HG03442 (cell line): ENCODE measurements around the gene CRIM1.

Source experiments
- ATAC-seq: cut with Tn5 transposase; IDR thresholded peaks from one replicate; pipeline ENCODE4 v1.9.1; 2021; ENCODE audit warnings: mild to moderate bottlenecking, moderate library complexity; ENCODE audit not compliant: unreplicated experiment

The CRIM1 gene

DNA sequence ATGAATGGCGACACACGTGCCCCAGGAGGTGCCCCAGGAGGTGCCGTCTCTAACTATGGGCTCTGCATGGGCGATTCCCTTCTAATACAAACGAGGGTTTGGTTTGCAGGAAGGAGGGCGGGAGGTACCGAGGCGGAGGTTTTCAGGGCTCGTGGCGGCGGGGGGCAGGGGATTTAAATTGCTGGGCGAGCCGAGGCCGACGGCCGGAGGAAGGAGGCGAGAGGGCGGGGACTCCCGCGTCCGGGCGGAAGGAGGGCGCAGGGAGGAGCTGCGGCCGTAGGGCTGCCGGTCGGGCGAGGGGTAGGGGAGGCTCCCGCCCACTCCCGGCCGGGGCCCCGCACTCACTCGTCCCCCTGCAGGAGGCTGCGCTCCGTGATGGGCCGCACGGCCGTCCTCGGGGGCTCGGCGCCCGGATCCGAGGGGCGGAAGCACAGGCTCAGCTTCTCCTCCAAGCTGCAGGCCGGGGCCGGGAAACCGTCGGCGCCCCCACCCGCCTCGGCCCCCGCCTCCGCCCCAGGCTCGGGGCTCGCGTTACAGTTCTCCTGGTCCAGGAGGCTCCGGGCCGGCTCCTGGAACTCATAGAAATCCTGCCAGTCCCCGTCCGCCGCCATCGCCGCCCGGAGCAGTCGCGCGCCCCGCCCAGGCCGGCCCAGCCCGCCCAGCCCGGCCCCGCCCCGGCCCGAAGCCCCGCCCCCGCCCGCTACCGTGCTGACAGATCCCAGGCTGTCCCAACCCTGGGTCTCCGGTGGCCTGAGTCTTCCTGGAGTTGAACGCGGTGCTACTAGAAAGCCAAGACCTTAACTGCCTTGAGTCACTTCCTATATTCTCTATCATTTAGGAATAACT lies 242.2 kb downstream of the CRIM1 start, which contains the start of gene FEZ2:
TSS of gene FEZ2 (minus strand) at position 637 of the 846 bp plus-strand sequence. CDS start at position 611, 26 bp downstream.
- ATAC-seq = peak; percentile 99
